Astrocyte of the spinal cord (primary cell): ENCODE data around the gene SWSAP1.

Experiments
- DNase-seq: peaks from one replicate; pipeline ENCODE4 v3.0.0; 2011; ENCODE audit warnings: low read depth, low spot score
- H3K4me3 ChIP-seq: 2 replicates; pipeline ENCODE4 v1.5.1; 2011; ENCODE audit warnings: low read depth, mild to moderate bottlenecking, low read length, moderate library complexity
- in situ Hi-C: cut with HindIII; loops from 2 replicates; pipeline ENCODE4 v1.10.0; 2017; ENCODE audit warnings: low sequenced_read_pairs
- TF ChIP-seq, protein P1 (sequence below): IDR thresholded peaks from 2 replicates; pipeline ENCODE4 v1.5.1; 2012; ENCODE audit warnings: low read depth, mild to moderate bottlenecking, low read length, inconsistent platforms

Gene SWSAP1

GRCh38 chr19:11384778-11385129 is 10.3 kb downstream of the SWSAP1 start:
- in situ Hi-C loops = no loop called here
- TF ChIP-seq, protein P1, sequence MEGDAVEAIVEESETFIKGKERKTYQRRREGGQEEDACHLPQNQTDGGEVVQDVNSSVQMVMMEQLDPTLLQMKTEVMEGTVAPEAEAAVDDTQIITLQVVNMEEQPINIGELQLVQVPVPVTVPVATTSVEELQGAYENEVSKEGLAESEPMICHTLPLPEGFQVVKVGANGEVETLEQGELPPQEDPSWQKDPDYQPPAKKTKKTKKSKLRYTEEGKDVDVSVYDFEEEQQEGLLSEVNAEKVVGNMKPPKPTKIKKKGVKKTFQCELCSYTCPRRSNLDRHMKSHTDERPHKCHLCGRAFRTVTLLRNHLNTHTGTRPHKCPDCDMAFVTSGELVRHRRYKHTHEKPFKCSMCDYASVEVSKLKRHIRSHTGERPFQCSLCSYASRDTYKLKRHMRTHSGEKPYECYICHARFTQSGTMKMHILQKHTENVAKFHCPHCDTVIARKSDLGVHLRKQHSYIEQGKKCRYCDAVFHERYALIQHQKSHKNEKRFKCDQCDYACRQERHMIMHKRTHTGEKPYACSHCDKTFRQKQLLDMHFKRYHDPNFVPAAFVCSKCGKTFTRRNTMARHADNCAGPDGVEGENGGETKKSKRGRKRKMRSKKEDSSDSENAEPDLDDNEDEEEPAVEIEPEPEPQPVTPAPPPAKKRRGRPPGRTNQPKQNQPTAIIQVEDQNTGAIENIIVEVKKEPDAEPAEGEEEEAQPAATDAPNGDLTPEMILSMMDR = no peak
- no peak for DNase-seq
- no peak overlapping the region for H3K4me3 ChIP-seq

- H3K4me3 ChIP-seq = no peak overlapping the region
- no peak for DNase-seq
- TF ChIP-seq, protein P1 = no peak
- in situ Hi-C loops = no loop called here
Observed at GRCh38 chr19:11387162-11388034, 12.9 kb downstream of the SWSAP1 start.

GRCh38 chr19:11390359-11390758 is 15.9 kb downstream of the SWSAP1 start:
- H3K4me3 ChIP-seq = no peak overlapping the region
- DNase-seq = no peak
- in situ Hi-C loops = no loop called here
- TF ChIP-seq, protein P1 = no peak

DNA sequence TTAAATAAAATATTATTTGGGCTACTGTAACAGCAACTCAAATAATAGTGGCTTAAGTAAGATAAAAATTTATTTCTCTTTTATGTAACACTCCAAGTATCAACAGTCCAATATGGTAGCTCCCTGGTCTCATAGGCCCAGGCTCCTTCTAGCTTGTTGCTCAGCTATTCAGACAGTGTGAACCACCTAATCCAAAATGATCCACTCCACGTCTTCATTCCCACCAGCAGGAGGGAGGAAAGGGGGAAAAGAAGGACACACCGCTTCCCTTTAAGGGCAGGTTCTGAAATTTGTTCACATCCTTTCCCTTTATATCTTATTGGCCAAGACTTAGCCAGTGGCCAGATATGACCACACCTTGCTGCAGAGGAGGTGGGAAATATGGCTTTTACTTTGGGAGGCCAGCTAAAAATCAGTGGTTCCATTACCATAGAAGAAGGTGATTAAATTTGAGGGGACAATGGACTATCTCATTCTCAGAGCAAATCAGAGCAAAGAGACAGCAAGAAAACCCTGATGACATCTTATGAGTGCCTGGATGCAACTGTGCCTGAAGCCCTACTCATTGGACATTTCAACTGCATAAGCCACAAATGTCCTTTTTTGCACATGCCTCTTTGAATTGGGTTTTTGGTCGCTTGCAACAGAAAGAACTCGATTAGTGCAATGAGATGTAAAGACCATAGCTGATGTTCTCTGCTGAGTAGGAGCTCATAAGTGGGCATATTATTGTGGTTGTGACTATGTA is 16.6 kb downstream of the SWSAP1 start:
- in situ Hi-C loops = no loop called here
- no peak for DNase-seq
- H3K4me3 ChIP-seq = no peak overlapping the region
- TF ChIP-seq, protein P1 = no peak

DNA sequence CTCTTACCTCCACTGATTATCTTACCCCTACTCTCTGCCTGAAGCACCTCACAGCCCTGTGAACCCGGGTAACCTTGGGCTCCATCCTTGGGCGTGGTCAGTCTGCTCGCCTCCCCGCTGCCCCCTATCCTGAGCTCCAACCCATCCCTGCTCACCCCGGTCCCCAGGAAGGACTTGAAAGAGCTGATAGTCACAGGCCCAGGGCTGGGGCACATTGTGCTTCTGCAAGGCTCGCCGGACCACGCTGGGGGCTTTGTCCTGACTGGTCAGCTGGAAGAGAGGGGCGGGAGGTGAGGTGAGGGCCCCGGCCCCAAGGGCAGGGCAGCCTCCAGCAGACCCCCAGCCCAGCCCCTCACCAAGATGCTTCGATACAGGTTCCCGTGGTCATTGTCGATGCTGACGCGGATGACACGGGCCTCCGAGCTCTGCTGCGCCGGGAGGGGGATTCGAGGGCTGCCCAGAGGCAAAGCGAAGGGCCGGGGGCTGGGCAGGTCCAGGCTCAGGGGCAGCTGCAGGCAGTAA is 22.7 kb downstream of the SWSAP1 start:
- in situ Hi-C loops = no loop called here
- H3K4me3 ChIP-seq = no peak overlapping the region
- TF ChIP-seq, protein P1 = no peak
- no peak for DNase-seq

GRCh38 chr19:11399667-11400066 is 25.2 kb downstream of the SWSAP1 start:
- no peak overlapping the region for H3K4me3 ChIP-seq
- in situ Hi-C loops = no loop called here
- TF ChIP-seq, protein P1 = no peak
- DNase-seq = no peak
